K562 (cell line): ENCODE results near the gene ITPKB. TPM values are rescaled to one million over a fixed set of nuclear protein-coding genes. Genes with fewer than 3 reads are reported as not detected.

ENCODE experiments used
- ATAC-seq: fragments of 200-7000 bp; cut with Tn5 transposase; 3 replicates; pipeline ENCODE4 v1.9.1; 2020; ENCODE audit warnings: moderate library complexity
- BruUV-seq: library from RNA; stranded (reverse); fragments of 400-500 nt; replicated peaks from 2 replicates; lab custom pipeline; 2021; lab: Mats Ljungman, UMichigan
- CTCF ChIA-PET: fragments of 300-600 bp; formaldehyde crosslinking; extraction: SDS; loops from one replicate; lab custom pipeline; 2021; ENCODE audit warnings: low intra/inter-chr PET ratio; lab: Yijun Ruan, JAX
- POLR2A ChIA-PET: fragments of 300-600, 350-650 bp; sonication (Branson Sonifier 250); formaldehyde crosslinking; extraction: SDS; loops from one replicate; lab custom pipeline; 2021; ENCODE audit warnings: antibody characterized with exemption, inconsistent platforms; lab: Yijun Ruan, JAX
- DNase-seq, 4 experiments: peaks; one replicate each; pipeline versions ENCODE4 v3.0.0 to v3.0.0-alpha.2; 2011 to 2018; ENCODE audit warnings: low spot score in 3 of 4, mixed read lengths in 3 of 4; ENCODE audit errors: extremely low read depth in 1 of 4
- FAIRE-seq: peaks from 2 replicates; lab custom pipeline; 2011; peaks lifted over from hg19 to GRCh38; lab: Jason Lieb, UNC
- H2AFZ ChIP-seq: 2 replicates; pipeline ENCODE4 v1.6.0; 2011; ENCODE audit warnings: low read depth, low read length, control low read depth, inconsistent platforms
- H3K27ac ChIP-seq: fragments of 200-600 bp; 3 replicates; pipeline ENCODE4 v1.8.0; 2011; ENCODE audit warnings: low read depth, mild to moderate bottlenecking, control low read depth, inconsistent platforms, low read length, moderate library complexity, mixed read lengths; ENCODE audit errors: extremely low read depth
- H3K27me3 ChIP-seq, 2 experiments: fragments of 300-600 bp in 1 of 2; 2 replicates in 1 of 2; 3 replicates in 1 of 2; pipeline versions ENCODE4 v1.6.0 to v1.8.0; 2011; ENCODE audit warnings: inconsistent platforms in 2 of 2, low read length in 2 of 2, mild to moderate bottlenecking in 1 of 2, mixed read lengths in 1 of 2, moderate library complexity in 1 of 2; ENCODE audit not compliant: control insufficient read depth in 2 of 2, insufficient read depth in 2 of 2
- H3K36me3 ChIP-seq: fragments of 300-600 bp; 3 replicates; pipeline ENCODE4 v1.8.0; 2011; ENCODE audit warnings: mild to moderate bottlenecking, low read length, inconsistent platforms; ENCODE audit not compliant: control insufficient read depth, insufficient read depth
- H3K4me1 ChIP-seq, 2 experiments: fragments of 200-600 bp in 1 of 2; replicated peaks in 1 of 2; 2 replicates in 1 of 2; 3 replicates in 1 of 2; pipeline versions ENCODE4 v1.5.1 to v1.8.0; 2011; ENCODE audit warnings: inconsistent platforms in 2 of 2, low read length in 2 of 2, mild to moderate bottlenecking in 1 of 2, mixed read lengths in 1 of 2, moderate library complexity in 1 of 2; ENCODE audit not compliant: control insufficient read depth in 2 of 2, insufficient read depth in 2 of 2
- H3K4me2 ChIP-seq: 2 replicates; pipeline ENCODE4 v1.6.1; 2011; ENCODE audit warnings: low read length, control low read depth, inconsistent platforms, mixed read lengths; ENCODE audit not compliant: insufficient read depth
- H3K4me3 ChIP-seq: fragments of 200-600 bp; sonication (generic), shearing (Covaris generic); 2 replicates; pipeline ENCODE4 v1.5.1; 2016; ENCODE audit warnings: control low read depth, inconsistent platforms
- H3K79me2 ChIP-seq: fragments of 200-600 bp; 3 replicates; pipeline ENCODE4 v1.8.0; 2011; ENCODE audit warnings: low read length, inconsistent platforms; ENCODE audit not compliant: control insufficient read depth, insufficient read depth
- H3K9ac ChIP-seq, 2 experiments: 2 replicates each; pipeline versions ENCODE4 v1.6.0 to v1.6.1; 2011; ENCODE audit warnings: low read depth in 2 of 2, low read length in 2 of 2, control low read depth in 1 of 2, inconsistent platforms in 1 of 2, mild to moderate bottlenecking in 1 of 2, mixed read lengths in 1 of 2; ENCODE audit not compliant: insufficient read depth in 1 of 2
- H3K9me1 ChIP-seq: one replicate; pipeline ENCODE4 v1.6.0; 2011; ENCODE audit warnings: inconsistent platforms, mild to moderate bottlenecking, low read length, moderate library complexity; ENCODE audit not compliant: control insufficient read depth, insufficient read depth
- H3K9me3 ChIP-seq: replicated peaks from 2 replicates; pipeline ENCODE4 v1.5.1; 2011; ENCODE audit warnings: low read depth, low read length, inconsistent platforms; ENCODE audit not compliant: control insufficient read depth, insufficient read depth
- H4K20me1 ChIP-seq: replicated peaks from 2 replicates; pipeline ENCODE4 v1.6.1; 2011; ENCODE audit warnings: low read length, inconsistent platforms, mixed read lengths; ENCODE audit not compliant: control insufficient read depth, insufficient read depth
- ARID2 ChIP-seq: fragments of 450-650 bp; IDR thresholded peaks from 2 replicates; pipeline ENCODE4 v1.6.1; 2017; ENCODE audit warnings: antibody characterized with exemption, mild to moderate bottlenecking
- C11orf30 ChIP-seq: fragments of 450-650 bp; IDR thresholded peaks from 2 replicates; pipeline ENCODE4 v1.6.1; 2016; ENCODE audit warnings: low read depth, mild to moderate bottlenecking
- NFYB ChIP-seq: IDR thresholded peaks from 2 replicates; pipeline ENCODE4 v1.6.1; 2011; ENCODE audit warnings: mild to moderate bottlenecking, moderate library complexity; ENCODE audit not compliant: insufficient read length; ENCODE audit errors: extremely low read depth
- POLR2B ChIP-seq: fragments of 450-650 bp; IDR thresholded peaks from 2 replicates; pipeline ENCODE4 v1.6.1; 2018; ENCODE audit warnings: low read depth; ENCODE audit not compliant: partially characterized antibody
- SIN3A ChIP-seq, 2 experiments: fragments of 150-350 bp in 1 of 2; IDR thresholded peaks; 2 replicates each; pipeline ENCODE4 v1.6.1; 2011 to 2016; ENCODE audit warnings: borderline replicate concordance in 2 of 2, low read depth in 2 of 2, low read length in 2 of 2, mild to moderate bottlenecking in 2 of 2, moderate library complexity in 2 of 2; ENCODE audit not compliant: control insufficient read depth in 1 of 2
- SPI1 ChIP-seq: IDR thresholded peaks from 2 replicates; pipeline ENCODE4 v1.6.1; 2011; ENCODE audit warnings: low read depth, low read length, control low read depth, borderline replicate concordance
- TBL1XR1 ChIP-seq, 2 experiments: IDR thresholded peaks; 2 replicates each; pipeline ENCODE4 v1.6.1; 2012; ENCODE audit warnings: improper control_type of control experiment in 2 of 2, low read length in 2 of 2, mild to moderate bottlenecking in 1 of 2
- XRCC3 ChIP-seq: fragments of 450-650 bp; IDR thresholded peaks from 2 replicates; pipeline ENCODE4 v1.6.1; 2017; ENCODE audit warnings: mild to moderate bottlenecking, moderate library complexity
- ZBTB17 ChIP-seq: fragments of 450-650 bp; formaldehyde crosslinking; IDR thresholded peaks from 2 replicates; pipeline ENCODE4 v1.4.0; 2020; ENCODE audit warnings: mild to moderate bottlenecking
- ZBTB8A ChIP-seq: fragments of 450-650 bp; IDR thresholded peaks from 2 replicates; pipeline ENCODE4 v1.6.1; 2018; ENCODE audit warnings: mild to moderate bottlenecking, moderate library complexity; ENCODE audit not compliant: partially characterized antibody
- ZEB2 ChIP-seq: fragments of 450-650 bp; IDR thresholded peaks from 2 replicates; pipeline ENCODE4 v1.6.1; 2016
- ZNF407 ChIP-seq: fragments of 450-650 bp; IDR thresholded peaks from 2 replicates; pipeline ENCODE4 v1.6.1; 2016; ENCODE audit warnings: low read depth
- ZNF696 ChIP-seq: fragments of 250-450 bp; sonication (Bioruptor Pico); conservative IDR thresholded peaks from 2 replicates; pipeline ENCODE4 v1.4.0; 2020; ENCODE audit warnings: mild to moderate bottlenecking, moderate library complexity
- WGBS: fragments of 100-300 bp; shearing (Covaris generic); methylation state at CpG from one replicate; pipeline ENCODE4 v1.1.6; 2016; ENCODE audit warnings: low coverage, mixed read lengths; ENCODE audit not compliant: insufficient coverage; ENCODE audit errors: missing lambda C conversion rate; 5-methylcytosine and 5-hydroxymethylcytosine counted together
- in situ Hi-C: fragments of 300-500 bp; cut with MboI; formaldehyde crosslinking; loops from 4 replicates; pipeline ENCODE4 v1.15.0; 2018; ENCODE audit warnings: inconsistent platforms, mixed read lengths
- intact Hi-C: fragments of 100-400 bp; cut with micrococcal nuclease; formaldehyde crosslinking; loops from 2 replicates; pipeline ENCODE4 v1.14.2; 2022
- polyA plus RNA-seq, 8 experiments: library from polyadenylated mRNA; depleted of rRNA in 4 of 8; stranded (reverse) in 5 of 8; unstranded in 3 of 8; fragments of >200 nt; fragmentation: Nextera tagmentation in 2 of 8; fragmentation: Illumina TruSeq in 1 of 8; extraction: Ambion mirVana in 2 of 8; extraction: Trizol in 1 of 8; gene quantifications; 2 replicates each; pipeline versions ENCODE4 v1.2.1 to v1.2.3, GENCODE V29; 2011 to 2014; ENCODE audit warnings: inconsistent platforms in 1 of 8, missing spikeins in 1 of 8
- total RNA-seq, 7 experiments: library from RNA; depleted of rRNA in 6 of 7; stranded (reverse); fragments of >200 nt in 6 of 7; fragmentation: Illumina TruSeq in 2 of 7; extraction: Trizol in 2 of 7; gene quantifications; 2 replicates each; pipeline versions ENCODE4 v1.2.1 to v1.2.3, GENCODE V29; 2011 to 2021; ENCODE audit warnings: low replicate concordance in 1 of 7
- TF ChIP-seq, protein P1 (sequence below): fragments of 450-650 bp; formaldehyde crosslinking; IDR thresholded peaks from 2 replicates; pipeline ENCODE4 v1.4.0; 2020; ENCODE audit warnings: mild to moderate bottlenecking, moderate library complexity

ITPKB gene
- total and polyA plus RNA-seq, 9 of the 15 experiments (the other 6 are each of a cell fraction or from before 2014, with no cell fraction given), result 0.01 to 0.22 TPM; not detected in 7

- ChIA-PET CTCF (no interaction called here), POLR2A (interaction anchor here (0.8 kb wide), 1 partner anchor 10 kb away, joined by 3 read pairs; no protein-coding TSS in a partner anchor)
- Histone ChIP-seq H2AFZ (no peak overlapping the region), H3K4me2 (no peak overlapping the region), H3K9me3 (no peaks in the 10 kb centered on the region), H3K4me3 (no peak overlapping the region), H3K36me3 (no peaks in the 10 kb centered on the region), H3K27ac (no peak overlapping the region), H4K20me1 (no peaks in the 10 kb centered on the region), H3K4me1 (peaks cover 1% of the 10 kb centered on the region in 2 experiments; a peak in 2 of 5 replicates), H3K9me1 (no peaks in the 10 kb centered on the region), H3K9ac (no peak overlapping the region; a peak in 1 of 4 replicates), H3K79me2 (no peaks in the 10 kb centered on the region), H3K27me3 (peaks cover 25 to 49% of the 10 kb centered on the region in 2 experiments)
- BruUV-seq, result no TSS peak
- WGBS, result 0% methylated on average over 5 of the region's 5 CpGs
- no peak for FAIRE-seq
- intact Hi-C loops, result no loop called here
- DNase-seq, result no peak
- no peak for ATAC-seq
- in situ Hi-C loops, result no loop called here
- TF ChIP-seq SIN3A (IDR thresholded peaks at IDR 0.05; ENCODE audit: borderline replicate concordance in 2 of 2, control insufficient read depth in 1 of 2, low read depth in 2 of 2, low read length in 2 of 2) (no peak), ZBTB8A (no peak), POLR2B (no peak), ZNF407 (no peak), SPI1 (no peak), NFYB (no peak), ZBTB17 (CRISPR knock-in tag) (no peak), TBL1XR1 (IDR thresholded peaks at IDR 0.05; ENCODE audit: low read length in 2 of 2) (no peak), XRCC3 (no peak), ARID2 (no peak), C11orf30 (no peak), ZNF696 (CRISPR knock-in tag) (no peak), ZEB2 (no peak)
- TF ChIP-seq, protein P1, sequence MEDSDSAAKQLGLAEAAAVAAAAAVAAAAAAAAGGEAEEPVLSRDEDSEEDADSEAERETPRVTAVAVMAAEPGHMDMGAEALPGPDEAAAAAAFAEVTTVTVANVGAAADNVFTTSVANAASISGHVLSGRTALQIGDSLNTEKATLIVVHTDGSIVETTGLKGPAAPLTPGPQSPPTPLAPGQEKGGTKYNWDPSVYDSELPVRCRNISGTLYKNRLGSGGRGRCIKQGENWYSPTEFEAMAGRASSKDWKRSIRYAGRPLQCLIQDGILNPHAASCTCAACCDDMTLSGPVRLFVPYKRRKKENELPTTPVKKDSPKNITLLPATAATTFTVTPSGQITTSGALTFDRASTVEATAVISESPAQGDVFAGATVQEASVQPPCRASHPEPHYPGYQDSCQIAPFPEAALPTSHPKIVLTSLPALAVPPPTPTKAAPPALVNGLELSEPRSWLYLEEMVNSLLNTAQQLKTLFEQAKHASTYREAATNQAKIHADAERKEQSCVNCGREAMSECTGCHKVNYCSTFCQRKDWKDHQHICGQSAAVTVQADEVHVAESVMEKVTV, result no peak
Observed at GRCh38 chr1:226697929-226698544, 41.0 kb downstream of the ITPKB start.
